ELF-1 (cell line): ENCODE results near the gene HDAC9.
A peak's percentile ranks its signal among the peaks of the same experiment; 100 is the strongest.

Source experiments
- DNase-seq: peaks from one replicate; pipeline ENCODE4 v3.0.0-alpha.2; 2016; ENCODE audit warnings: low read depth, low spot score

Gene HDAC9

GRCh38 chr7:18894155-18894554 lies 398.6 kb downstream of the HDAC9 start:
- DNase-seq = no peak

GRCh38 chr7:18895456-18895855 lies 399.9 kb downstream of the HDAC9 start:
- DNase-seq = no peak

GRCh38 chr7:18896343-18896975 lies 400.9 kb downstream of the HDAC9 start:
- no peak for DNase-seq

- DNase-seq = no peak
These were observed 404.7 kb downstream of the HDAC9 start for GRCh38 chr7:18900236-18900635.

- DNase-seq = no peak
These were observed 405.3 kb downstream of the HDAC9 start for GRCh38 chr7:18900803-18901202.

- DNase-seq = no peak
These were observed 405.8 kb downstream of the HDAC9 start for GRCh38 chr7:18901351-18901750.

- DNase-seq = no peak
These were observed 406.5 kb downstream of the HDAC9 start for GRCh38 chr7:18901982-18902421.

- no peak for DNase-seq
These were observed 407.3 kb downstream of the HDAC9 start for GRCh38 chr7:18902892-18903291.

- no peak for DNase-seq
These were observed 408.1 kb downstream of the HDAC9 start for GRCh38 chr7:18903695-18904094.

GRCh38 chr7:18905316-18905943 lies 409.9 kb downstream of the HDAC9 start:
- DNase-seq = no peak

- DNase-seq = no peak
These were observed 411.4 kb downstream of the HDAC9 start for GRCh38 chr7:18906901-18907300.

GRCh38 chr7:18913106-18913505 lies 417.6 kb downstream of the HDAC9 start:
- DNase-seq = no peak

- no peak for DNase-seq
These were observed 421.3 kb downstream of the HDAC9 start for GRCh38 chr7:18916826-18917225.

GRCh38 chr7:18927134-18927533 lies 431.6 kb downstream of the HDAC9 start:
- no peak for DNase-seq

GRCh38 chr7:18936265-18936664 lies 440.7 kb downstream of the HDAC9 start:
- no peak for DNase-seq

GRCh38 chr7:18939771-18940592 lies 444.4 kb downstream of the HDAC9 start:
- DNase-seq = no peak

- peak; percentile 16 for DNase-seq
These were observed 445.1 kb downstream of the HDAC9 start for GRCh38 chr7:18940593-18941134.

GRCh38 chr7:18941207-18941606 lies 445.7 kb downstream of the HDAC9 start:
- no peak for DNase-seq

GRCh38 chr7:18948521-18948920 lies 453.0 kb downstream of the HDAC9 start:
- no peak for DNase-seq

GRCh38 chr7:18952846-18953245 lies 457.3 kb downstream of the HDAC9 start:
- no peak for DNase-seq

- no peak for DNase-seq
These were observed 463.1 kb downstream of the HDAC9 start for GRCh38 chr7:18958627-18959026.

GRCh38 chr7:18960725-18961124 lies 465.2 kb downstream of the HDAC9 start:
- no peak for DNase-seq
